ENCODE measurements around the gene CBX6.
A peak's percentile ranks its signal among the peaks of the same experiment; 100 is the strongest.
"Not testable (repeated sequence)": the region's sequence is repeated elsewhere in the genome, so short reads cannot be mapped to it uniquely, and the experiment has no call there.

Gene CBX6

DNA sequence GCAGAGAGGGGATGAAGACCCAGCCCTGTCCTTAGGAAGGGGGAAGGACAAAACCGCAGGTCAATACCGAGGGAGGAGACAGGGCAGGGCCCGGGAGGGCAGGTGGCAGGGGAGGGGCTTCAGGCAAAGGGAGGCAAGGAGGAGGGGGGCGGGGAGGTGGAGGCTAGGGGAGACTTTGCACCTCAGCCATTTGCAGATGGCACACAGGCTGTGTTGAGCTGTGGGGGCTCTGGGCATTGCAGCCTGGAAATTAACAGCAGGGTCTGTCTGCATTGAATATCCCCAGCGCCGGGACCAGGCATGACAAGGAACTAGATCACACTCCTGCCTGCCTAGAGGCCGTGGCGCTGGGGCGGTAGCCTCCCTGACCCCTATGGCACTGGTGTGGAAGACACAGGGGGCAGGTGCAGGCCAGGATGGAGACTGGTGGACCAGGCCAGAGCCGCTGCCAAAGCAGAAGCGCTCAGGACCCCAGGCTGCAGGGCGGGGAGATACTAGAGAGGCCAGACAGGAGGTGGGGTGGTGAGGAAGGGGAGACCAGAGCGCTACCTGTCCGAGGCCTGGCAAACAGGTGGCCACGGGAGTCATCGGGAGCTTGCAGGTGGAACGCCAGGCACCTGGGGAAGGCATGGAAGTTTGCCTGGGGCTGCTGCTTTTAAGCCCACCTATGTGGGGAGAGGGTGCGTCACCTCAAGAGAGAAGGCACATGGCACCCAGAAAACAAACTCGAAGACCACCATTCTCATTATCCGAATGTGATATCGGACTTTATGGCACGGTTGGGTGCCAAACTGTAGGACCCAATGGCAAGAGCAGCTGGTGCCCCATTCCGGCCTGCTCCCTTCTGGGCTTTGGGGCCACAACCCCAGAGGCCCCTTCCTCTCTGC is 11.5 kb downstream of the CBX6 start:
- no peak for DNase-seq

DNA sequence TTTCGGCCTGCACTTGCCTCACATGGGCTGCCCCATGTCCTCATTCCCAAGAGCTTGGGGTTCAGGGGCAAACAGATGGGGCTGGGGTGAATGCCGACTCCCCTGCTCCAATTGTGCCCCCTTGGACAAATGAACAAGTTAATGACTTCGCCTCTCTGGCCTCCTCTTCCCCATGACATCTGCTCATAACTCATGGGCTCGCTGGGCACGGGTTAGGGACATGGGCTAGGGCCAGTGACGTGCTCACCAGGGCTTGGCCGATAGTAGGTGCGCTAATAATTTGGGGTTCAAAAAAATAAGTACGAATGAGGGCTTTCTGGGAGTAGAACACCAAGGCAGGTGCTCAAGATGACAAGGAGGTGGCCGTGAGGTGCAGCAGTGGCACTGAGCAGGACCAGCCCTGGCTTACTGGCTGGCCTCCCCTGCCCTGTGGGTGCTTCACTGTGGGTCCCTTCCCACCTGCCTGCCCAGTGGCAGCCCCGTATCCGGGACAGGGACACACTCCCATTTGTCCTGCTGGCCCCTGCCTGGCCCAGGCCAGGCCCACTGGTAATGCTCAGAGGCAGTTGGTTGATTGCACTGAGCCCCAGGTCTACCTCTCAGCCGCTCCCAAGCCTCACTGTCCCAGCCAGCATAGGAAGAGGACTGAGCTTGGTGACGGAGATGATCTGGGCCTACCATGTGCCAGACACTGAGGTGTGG is 12.3 kb downstream of the CBX6 start:
- no peak for DNase-seq

DNA sequence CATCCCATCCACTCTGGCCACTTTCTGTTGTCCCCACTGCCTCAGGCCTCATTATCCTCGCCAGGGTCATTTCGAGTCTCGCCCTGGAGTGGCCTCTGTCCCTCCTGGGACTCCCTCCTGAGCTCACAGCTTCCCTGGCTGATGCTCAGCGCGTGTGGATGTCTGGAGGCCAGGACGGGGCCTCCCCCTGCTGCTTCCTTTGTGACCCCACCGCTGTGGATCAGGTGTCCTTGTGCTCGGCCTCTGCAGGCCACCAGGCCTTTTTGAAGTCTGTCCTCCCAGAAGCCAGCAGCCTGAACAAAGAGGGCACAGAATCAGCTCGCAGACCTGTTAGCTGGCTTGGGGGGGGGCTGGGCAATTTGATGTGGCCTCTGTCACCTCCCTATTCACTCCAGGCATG is 13.5 kb downstream of the CBX6 start:
- no peak for DNase-seq

GRCh38 chr22:38854476-38854875 is 17.5 kb downstream of the CBX6 start:
- DNase-seq: not testable (repeated sequence)

GRCh38 chr22:38853883-38854282 is 18.1 kb downstream of the CBX6 start:
- not testable (repeated sequence) for DNase-seq

DNA sequence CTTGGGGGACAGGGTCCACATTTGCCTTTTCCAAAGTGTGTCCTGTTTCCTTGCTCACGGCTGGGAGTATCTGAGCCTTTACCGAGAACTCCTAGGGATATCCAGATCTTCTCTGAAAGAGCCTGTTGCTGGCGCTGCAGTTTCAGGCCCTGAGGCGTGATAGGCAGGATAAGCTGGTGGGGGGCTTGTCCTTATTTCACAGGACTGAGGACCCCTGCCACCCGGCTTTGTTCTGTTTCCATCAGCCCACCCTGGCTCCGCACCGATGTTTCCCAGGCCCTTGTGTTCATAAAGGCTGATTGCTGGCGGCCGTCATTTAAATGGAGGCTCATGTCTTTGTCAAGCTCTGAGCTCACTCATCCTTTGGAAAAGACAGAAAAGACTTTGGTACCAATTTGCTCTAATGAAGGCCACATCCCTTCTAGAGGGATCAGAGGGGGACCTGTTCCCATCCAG is 18.8 kb downstream of the CBX6 start:
- DNase-seq: no peak

DNA sequence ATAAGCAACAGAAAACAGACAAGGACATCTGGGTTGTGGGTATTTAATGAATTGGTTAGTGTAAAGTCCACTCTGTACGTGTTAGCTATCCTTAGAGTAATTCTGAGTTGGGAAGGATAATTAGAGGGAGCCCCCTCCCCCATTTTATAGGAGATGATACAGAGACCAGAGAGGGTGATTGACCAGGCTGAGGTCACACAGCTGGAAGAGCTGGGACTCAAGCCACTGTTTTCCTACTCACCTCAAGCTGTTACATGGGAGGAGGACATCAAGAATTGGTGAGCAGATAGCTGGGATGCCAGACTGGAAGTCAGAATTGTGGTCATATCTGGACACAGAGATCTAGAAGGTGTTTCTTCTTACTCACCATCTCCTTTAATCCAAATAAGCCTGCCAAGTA is 19.5 kb downstream of the CBX6 start:
- no peak for DNase-seq

GRCh38 chr22:38850941-38851849 is 20.8 kb downstream of the CBX6 start:
- no peak for DNase-seq

DNA sequence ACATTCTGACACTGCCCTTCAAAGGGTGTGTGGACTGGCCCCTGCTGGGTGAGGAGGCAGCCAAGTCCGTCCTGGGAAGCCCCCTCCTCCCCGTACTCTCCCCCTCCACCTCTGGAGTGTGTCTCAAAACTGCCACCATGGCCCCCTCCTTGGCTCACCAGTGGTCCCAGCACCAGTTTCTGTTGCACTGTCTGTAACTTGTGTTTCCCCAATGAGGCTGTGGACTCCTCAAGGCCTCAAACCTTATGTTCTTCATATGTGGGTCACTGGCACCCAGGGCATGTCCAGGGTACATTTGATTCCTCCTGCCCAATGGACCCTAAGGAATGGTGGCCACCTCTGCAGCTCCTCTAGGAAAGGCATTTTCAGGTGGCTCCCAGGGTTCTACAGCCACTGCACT is 21.6 kb downstream of the CBX6 start:
- no peak for DNase-seq

DNA sequence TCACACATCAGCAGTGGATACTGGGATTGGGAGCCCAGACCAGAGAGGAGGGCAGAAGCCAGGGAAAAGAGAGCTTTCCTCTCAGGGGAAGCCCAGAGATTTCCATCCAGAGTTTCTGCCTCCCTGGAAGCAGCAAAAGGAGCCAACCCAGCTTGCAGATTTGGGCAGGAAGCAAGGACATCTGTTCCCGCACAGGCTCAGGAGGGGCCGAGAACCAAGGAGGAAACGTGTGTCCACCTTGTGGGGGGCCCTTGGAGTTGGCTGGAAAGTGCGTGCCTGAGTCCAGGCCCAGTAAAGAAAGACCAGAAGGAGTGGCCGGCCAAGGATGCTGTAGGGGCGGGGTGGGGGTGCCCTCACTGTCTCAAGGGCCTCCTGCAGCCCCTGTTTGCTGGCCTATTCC is 22.2 kb downstream of the CBX6 start:
- DNase-seq: no peak

DNA sequence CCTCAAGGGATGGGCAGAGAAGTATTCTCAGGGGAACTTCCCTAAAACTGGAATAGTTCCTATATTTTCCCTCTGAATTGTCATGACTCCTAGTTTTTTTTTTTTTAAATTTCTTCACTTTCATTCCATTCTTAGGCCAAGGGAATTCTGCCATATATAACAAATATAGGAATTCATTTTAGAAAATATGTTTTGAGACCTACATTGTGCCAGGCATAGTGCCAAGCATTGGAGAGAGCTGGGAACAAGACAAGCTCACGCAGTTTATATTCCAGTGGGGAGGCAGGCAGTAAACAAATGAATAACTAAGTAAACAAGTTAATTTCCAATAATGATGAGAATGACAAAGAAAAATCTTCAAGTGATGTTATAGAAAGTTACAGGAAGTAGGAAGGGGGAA is 25.6 kb downstream of the CBX6 start:
- DNase-seq: no peak

DNA sequence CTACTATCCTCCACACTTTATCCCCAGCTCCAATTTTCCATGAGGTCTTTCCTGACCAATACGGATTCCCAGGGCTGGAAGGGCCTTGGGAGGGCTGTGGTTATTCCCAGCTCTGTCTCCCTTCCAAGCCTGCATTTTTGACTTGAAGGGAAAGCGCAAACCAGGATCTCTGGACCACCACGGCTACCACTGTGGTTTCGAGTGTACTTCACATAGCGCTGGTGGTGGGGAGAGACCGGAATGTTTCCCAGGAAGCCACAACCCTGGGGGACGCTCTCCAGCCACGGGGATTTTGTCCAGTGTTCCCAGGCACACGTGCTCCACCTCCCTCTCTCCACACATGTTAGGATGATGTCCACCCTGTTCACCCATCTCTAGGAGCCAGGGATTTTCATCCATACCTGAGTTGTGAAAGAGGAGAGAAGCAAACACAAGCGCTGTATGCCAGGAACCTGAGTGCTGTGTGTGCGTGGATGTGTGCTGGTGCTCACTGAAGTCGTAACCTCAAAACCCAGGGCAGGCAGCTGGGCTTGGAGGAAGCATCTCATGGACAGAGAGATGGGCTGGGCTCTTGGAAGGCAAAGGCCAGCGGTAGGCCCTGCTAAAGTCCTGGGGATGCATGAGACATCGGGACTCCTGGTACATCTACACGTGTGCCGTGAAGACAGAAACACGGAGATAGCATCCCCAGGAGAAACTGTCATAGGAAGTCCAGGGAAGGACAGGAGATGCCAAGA is 26.8 kb downstream of the CBX6 start:
- no peak for DNase-seq

DNA sequence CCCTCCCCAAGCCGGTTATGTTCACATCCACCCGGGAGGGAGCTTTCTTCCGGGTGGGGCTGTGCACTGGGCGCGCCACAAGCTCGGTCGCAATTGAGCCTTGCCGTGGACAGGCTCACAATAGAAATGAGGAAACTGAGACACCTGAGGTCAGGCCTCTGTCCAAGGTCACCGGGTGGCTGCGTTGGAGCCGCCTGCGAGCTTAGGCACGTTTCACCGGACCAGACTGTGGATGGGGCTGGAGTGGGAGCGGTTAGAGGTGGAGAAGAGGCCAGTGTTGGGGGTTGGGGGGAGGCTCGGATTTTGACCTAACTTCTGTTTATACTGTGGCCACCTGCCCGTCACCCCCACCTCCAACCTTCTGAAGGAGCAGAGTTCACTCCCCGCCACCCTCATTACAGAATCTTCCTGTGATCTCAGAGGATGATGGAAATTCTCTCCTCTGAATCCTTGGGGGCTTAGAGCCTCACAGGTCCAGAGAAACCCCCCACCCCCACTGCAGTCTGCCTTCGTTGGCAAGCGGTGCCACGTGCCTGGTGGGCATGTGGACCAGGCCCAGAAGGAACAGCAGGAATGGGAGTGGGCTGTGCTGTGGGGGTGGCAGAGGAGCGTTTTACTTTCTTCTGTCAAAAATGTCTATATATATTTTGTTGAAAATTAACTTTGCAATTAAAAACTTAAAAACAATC is 27.6 kb downstream of the CBX6 start:
- no peak for DNase-seq

DNA sequence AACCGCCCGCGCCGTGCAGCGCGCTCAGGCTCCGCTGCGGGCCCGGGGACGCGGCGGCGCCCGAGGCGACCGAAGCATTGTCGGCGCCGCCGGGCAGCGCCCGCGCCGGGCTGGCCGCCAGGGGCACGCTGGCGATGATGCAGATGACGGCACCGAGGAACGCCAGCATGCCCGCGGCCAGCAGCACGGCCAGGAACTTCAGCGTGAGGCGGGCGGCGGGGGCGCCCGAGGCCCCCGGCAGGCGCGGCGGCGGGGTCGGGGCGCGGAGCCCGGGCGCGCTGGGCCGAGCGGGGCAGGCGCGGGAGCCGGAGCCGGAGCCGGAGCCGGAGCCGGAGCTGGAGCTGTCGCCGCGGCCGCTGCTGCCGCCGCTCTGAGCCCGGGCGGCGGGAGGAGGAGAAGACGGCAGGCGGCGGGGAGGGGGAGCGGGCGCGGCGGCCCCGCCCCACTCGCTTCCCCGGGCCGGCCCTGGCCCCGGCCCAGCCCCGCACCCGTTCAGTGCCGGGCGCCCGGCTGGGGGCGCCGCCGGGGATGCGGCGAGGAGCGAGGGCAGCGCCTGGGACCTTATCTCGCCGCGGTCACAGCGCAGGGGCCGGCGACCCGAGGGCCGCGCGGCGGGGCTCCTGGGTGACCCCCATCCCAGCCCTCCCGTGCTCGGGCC is 28.2 kb downstream of the CBX6 start, which contains the start of gene NPTXR:
NPTXR (minus strand) TSS at position 372 of the 658 bp plus-strand sequence.
- DNase-seq: peak; percentile 12 to 47

GRCh38 chr22:38843201-38843656 is 28.8 kb downstream of the CBX6 start:
- peak; percentile 44 to 60 for DNase-seq

GRCh38 chr22:38842512-38843200 is 29.4 kb downstream of the CBX6 start:
- DNase-seq: no peak

GRCh38 chr22:38841635-38842034 is 30.4 kb downstream of the CBX6 start:
- no peak for DNase-seq

GRCh38 chr22:38841211-38841610 is 30.8 kb downstream of the CBX6 start:
- DNase-seq: no peak

GRCh38 chr22:38840129-38840528 is 31.9 kb downstream of the CBX6 start:
- no peak for DNase-seq

GRCh38 chr22:38839686-38840085 is 32.3 kb downstream of the CBX6 start:
- DNase-seq: no peak

Data from CD4-positive, alpha-beta T cell treated with Interferon alpha-2 for 1 hour (primary cell).